K562 (cell line): ENCODE measurements around the gene SP6. TPM values are rescaled to one million over a fixed set of nuclear protein-coding genes. Genes with fewer than 3 reads are reported as not detected.
A peak's percentile ranks its signal among the peaks of the same experiment; 100 is the strongest.

Experiments
- ATF1 ChIP-seq, 2 experiments: fragments of 450-650 bp in 1 of 2; IDR thresholded peaks; 2 replicates each; pipeline ENCODE4 v1.6.1; 2016; ENCODE audit warnings: missing compliant biosample characterization in 1 of 2, missing genetic modification characterization in 1 of 2
- BRD4 ChIP-seq: fragments of 200-600 bp; sonication (generic); IDR thresholded peaks from 2 replicates; pipeline ENCODE4 v1.6.1; 2017; ENCODE audit warnings: inconsistent platforms
- DACH1 ChIP-seq: fragments of 450-650 bp; IDR thresholded peaks from 2 replicates; pipeline ENCODE4 v1.6.1; 2018; ENCODE audit not compliant: partially characterized antibody
- ETV6 ChIP-seq, 3 experiments: fragments of 150-350 bp in 1 of 3; sonication (generic) in 1 of 3; formaldehyde crosslinking in 1 of 3; IDR thresholded peaks; 2 replicates each; pipeline versions ENCODE4 v1.6.1 to v1.8.0; 2014 to 2022; ENCODE audit warnings: borderline replicate concordance in 2 of 3, low read depth in 2 of 3, antibody characterized with exemption in 1 of 3, low read length in 1 of 3, mild to moderate bottlenecking in 1 of 3, missing genetic modification reagents in 1 of 3
- FIP1L1 ChIP-seq: fragments of 200-400 bp; formaldehyde crosslinking; IDR thresholded peaks from 2 replicates; pipeline ENCODE4 v1.6.1; 2018; ENCODE audit warnings: mild to moderate bottlenecking, low read depth, low read length; ENCODE audit not compliant: poor library complexity, severe bottlenecking
- HNRNPLL ChIP-seq: fragments of 200-400 bp; formaldehyde crosslinking; IDR thresholded peaks from 2 replicates; pipeline ENCODE4 v1.6.1; 2017; ENCODE audit warnings: low read length, low read depth, mild to moderate bottlenecking; ENCODE audit not compliant: poor library complexity, severe bottlenecking
- JUNB ChIP-seq: fragments of 450-650 bp; formaldehyde crosslinking; conservative IDR thresholded peaks from 2 replicates; pipeline ENCODE4 v1.4.0; 2020; ENCODE audit warnings: mild to moderate bottlenecking
- KDM4B ChIP-seq, 2 experiments: fragments of 450-650 bp in 1 of 2; sonication (generic) in 1 of 2; IDR thresholded peaks; 2 replicates each; pipeline ENCODE4 v1.6.1; 2016 to 2017; ENCODE audit warnings: borderline replicate concordance in 2 of 2, antibody characterized with exemption in 1 of 2, low read depth in 1 of 2, mild to moderate bottlenecking in 1 of 2
- MCM5 ChIP-seq: fragments of 450-650 bp; IDR thresholded peaks from 2 replicates; pipeline ENCODE4 v1.6.1; 2016; ENCODE audit warnings: low read depth
- NR4A1 ChIP-seq, 2 experiments: fragments of 250-450 bp in 1 of 2; fragments of 450-650 bp in 1 of 2; sonication (Bioruptor Pico) in 1 of 2; IDR thresholded peaks; 2 replicates each; pipeline versions ENCODE4 v1.4.0 to v1.6.1; 2016 to 2020; ENCODE audit warnings: mild to moderate bottlenecking in 2 of 2, missing compliant biosample characterization in 1 of 2, missing genetic modification characterization in 1 of 2, moderate library complexity in 1 of 2
- RBFOX2 ChIP-seq: fragments of 200-400 bp; formaldehyde crosslinking; IDR thresholded peaks from 2 replicates; pipeline ENCODE4 v1.6.1; 2017; ENCODE audit warnings: low read depth, mild to moderate bottlenecking, low read length, moderate library complexity
- SIN3A ChIP-seq, 2 experiments: fragments of 150-350 bp in 1 of 2; IDR thresholded peaks; 2 replicates each; pipeline ENCODE4 v1.6.1; 2011 to 2016; ENCODE audit warnings: borderline replicate concordance in 2 of 2, low read depth in 2 of 2, low read length in 2 of 2, mild to moderate bottlenecking in 2 of 2, moderate library complexity in 2 of 2; ENCODE audit not compliant: control insufficient read depth in 1 of 2
- TCF15 ChIP-seq: fragments of 250-450 bp; sonication (Bioruptor Pico); IDR thresholded peaks from 2 replicates; pipeline ENCODE4 v1.8.0; 2022; ENCODE audit warnings: moderate library complexity, mild to moderate bottlenecking, inconsistent platforms
- ZFX ChIP-seq: sonication (generic); formaldehyde crosslinking; IDR thresholded peaks from 2 replicates; pipeline ENCODE4 v1.8.0; 2022; ENCODE audit warnings: mild to moderate bottlenecking, missing genetic modification reagents, moderate library complexity
- ZNF239 ChIP-seq: fragments of 250-450 bp; sonication (Bioruptor Pico); IDR thresholded peaks from 2 replicates; pipeline ENCODE4 v1.4.0; 2020; ENCODE audit warnings: mild to moderate bottlenecking
- ZNF507 ChIP-seq: conservative IDR thresholded peaks from 2 replicates; pipeline ENCODE4 v1.6.1; 2017; ENCODE audit warnings: missing genetic modification characterization, missing compliant biosample characterization
- ZNF707 ChIP-seq: fragments of 250-450 bp; sonication (Bioruptor Pico); conservative IDR thresholded peaks from 2 replicates; pipeline ENCODE4 v1.8.0; 2022; ENCODE audit warnings: inconsistent platforms, mild to moderate bottlenecking, moderate library complexity
- ZNF77 ChIP-seq: fragments of 250-450 bp; sonication (Bioruptor Pico); IDR thresholded peaks from 2 replicates; pipeline ENCODE4 v1.5.0; 2020
- polyA plus RNA-seq, 8 experiments: library from polyadenylated mRNA; depleted of rRNA in 4 of 8; stranded (reverse) in 5 of 8; unstranded in 3 of 8; fragments of >200 nt; fragmentation: Nextera tagmentation in 2 of 8; fragmentation: Illumina TruSeq in 1 of 8; extraction: Ambion mirVana in 2 of 8; extraction: Trizol in 1 of 8; gene quantifications; 2 replicates each; pipeline versions ENCODE4 v1.2.1 to v1.2.3, GENCODE V29; 2011 to 2014; ENCODE audit warnings: inconsistent platforms in 1 of 8, missing spikeins in 1 of 8
- total RNA-seq, 7 experiments: library from RNA; depleted of rRNA in 6 of 7; stranded (reverse); fragments of >200 nt in 6 of 7; fragmentation: Illumina TruSeq in 2 of 7; extraction: Trizol in 2 of 7; gene quantifications; 2 replicates each; pipeline versions ENCODE4 v1.2.1 to v1.2.3, GENCODE V29; 2011 to 2021; ENCODE audit warnings: low replicate concordance in 1 of 7
- TF ChIP-seq, protein P1 (sequence below): fragments of 250-450 bp; sonication (Bioruptor Pico); IDR thresholded peaks from 2 replicates; pipeline ENCODE4 v1.5.1; 2021; ENCODE audit warnings: mild to moderate bottlenecking
- TF ChIP-seq, protein P2 (sequence below): fragments of 200-800 bp; sonication (Bioruptor generic); IDR thresholded peaks from 2 replicates; pipeline ENCODE4 v1.6.1; 2016; ENCODE audit warnings: missing genetic modification characterization, missing compliant biosample characterization

Gene SP6
- total and polyA plus RNA-seq, 9 of the 15 experiments (the other 6 are each of a cell fraction or from before 2014, with no cell fraction given) = 0.11 to 7.9 (median 2.2) TPM

- TF ChIP-seq KDM4B (IDR thresholded peaks at IDR 0.05; ENCODE audit: borderline replicate concordance in 2 of 2, low read depth in 1 of 2) (no peak), TCF15 (CRISPR knock-in tag) (no peak), MCM5 (no peak), RBFOX2 (peak; percentile 75), ATF1 (CRISPR knock-in tag; IDR thresholded peaks at IDR 0.05) (no peak), ATF1 (tag; IDR thresholded peaks at IDR 0.05) (peak; percentile 52), ZNF707 (no peak), SIN3A (IDR thresholded peaks at IDR 0.05; ENCODE audit: borderline replicate concordance in 2 of 2, control insufficient read depth in 1 of 2, low read depth in 2 of 2, low read length in 2 of 2) (peak in 1 of 2 experiments; percentile 10; a peak in 1 of 4 replicates), ZNF77 (CRISPR knock-in tag) (no peak), JUNB (no peak), HNRNPLL (peak; percentile 40), FIP1L1 (no peak), ZNF507 (no peak), BRD4 (no peak), DACH1 (no peak), ETV6 (IDR thresholded peaks at IDR 0.05; ENCODE audit: borderline replicate concordance in 1 of 2, low read depth in 2 of 2, low read length in 1 of 2) (no peak), ETV6 (CRISPR knock-in tag; IDR thresholded peaks at IDR 0.05; ENCODE audit: borderline replicate concordance) (no peak), ZFX (peak; percentile 97), NR4A1 (CRISPR knock-in tag; IDR thresholded peaks at IDR 0.05) (no peak), NR4A1 (tag; IDR thresholded peaks at IDR 0.05) (peak; percentile 55; the same call in 1 of the 2 replicates), ZNF239 (CRISPR knock-in tag) (no peak)
- TF ChIP-seq, protein P1, sequence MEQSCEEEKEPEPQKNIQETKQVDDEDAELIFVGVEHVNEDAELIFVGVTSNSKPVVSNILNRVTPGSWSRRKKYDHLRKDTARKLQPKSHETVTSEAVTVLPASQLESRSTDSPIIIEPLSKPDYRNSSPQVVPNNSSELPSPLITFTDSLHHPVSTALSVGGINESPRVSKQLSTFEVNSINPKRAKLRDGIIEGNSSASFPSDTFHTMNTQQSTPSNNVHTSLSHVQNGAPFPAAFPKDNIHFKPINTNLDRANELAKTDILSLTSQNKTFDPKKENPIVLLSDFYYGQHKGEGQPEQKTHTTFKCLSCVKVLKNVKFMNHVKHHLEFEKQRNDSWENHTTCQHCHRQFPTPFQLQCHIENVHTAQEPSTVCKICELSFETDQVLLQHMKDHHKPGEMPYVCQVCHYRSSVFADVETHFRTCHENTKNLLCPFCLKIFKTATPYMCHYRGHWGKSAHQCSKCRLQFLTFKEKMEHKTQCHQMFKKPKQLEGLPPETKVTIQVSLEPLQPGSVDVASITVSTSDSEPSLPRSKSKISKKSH = no peak
- TF ChIP-seq, protein P2, sequence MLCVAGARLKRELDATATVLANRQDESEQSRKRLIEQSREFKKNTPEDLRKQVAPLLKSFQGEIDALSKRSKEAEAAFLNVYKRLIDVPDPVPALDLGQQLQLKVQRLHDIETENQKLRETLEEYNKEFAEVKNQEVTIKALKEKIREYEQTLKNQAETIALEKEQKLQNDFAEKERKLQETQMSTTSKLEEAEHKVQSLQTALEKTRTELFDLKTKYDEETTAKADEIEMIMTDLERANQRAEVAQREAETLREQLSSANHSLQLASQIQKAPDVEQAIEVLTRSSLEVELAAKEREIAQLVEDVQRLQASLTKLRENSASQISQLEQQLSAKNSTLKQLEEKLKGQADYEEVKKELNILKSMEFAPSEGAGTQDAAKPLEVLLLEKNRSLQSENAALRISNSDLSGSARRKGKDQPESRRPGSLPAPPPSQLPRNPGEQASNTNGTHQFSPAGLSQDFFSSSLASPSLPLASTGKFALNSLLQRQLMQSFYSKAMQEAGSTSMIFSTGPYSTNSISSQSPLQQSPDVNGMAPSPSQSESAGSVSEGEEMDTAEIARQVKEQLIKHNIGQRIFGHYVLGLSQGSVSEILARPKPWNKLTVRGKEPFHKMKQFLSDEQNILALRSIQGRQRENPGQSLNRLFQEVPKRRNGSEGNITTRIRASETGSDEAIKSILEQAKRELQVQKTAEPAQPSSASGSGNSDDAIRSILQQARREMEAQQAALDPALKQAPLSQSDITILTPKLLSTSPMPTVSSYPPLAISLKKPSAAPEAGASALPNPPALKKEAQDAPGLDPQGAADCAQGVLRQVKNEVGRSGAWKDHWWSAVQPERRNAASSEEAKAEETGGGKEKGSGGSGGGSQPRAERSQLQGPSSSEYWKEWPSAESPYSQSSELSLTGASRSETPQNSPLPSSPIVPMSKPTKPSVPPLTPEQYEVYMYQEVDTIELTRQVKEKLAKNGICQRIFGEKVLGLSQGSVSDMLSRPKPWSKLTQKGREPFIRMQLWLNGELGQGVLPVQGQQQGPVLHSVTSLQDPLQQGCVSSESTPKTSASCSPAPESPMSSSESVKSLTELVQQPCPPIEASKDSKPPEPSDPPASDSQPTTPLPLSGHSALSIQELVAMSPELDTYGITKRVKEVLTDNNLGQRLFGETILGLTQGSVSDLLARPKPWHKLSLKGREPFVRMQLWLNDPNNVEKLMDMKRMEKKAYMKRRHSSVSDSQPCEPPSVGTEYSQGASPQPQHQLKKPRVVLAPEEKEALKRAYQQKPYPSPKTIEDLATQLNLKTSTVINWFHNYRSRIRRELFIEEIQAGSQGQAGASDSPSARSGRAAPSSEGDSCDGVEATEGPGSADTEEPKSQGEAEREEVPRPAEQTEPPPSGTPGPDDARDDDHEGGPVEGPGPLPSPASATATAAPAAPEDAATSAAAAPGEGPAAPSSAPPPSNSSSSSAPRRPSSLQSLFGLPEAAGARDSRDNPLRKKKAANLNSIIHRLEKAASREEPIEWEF = no peak
These were observed 10.0 kb downstream of the SP6 start, which contains the start of gene SCRN2 (continued) for GRCh38 chr17:47840742-47841487.
